ENCODE results near the gene GOLT1A.
A peak's percentile ranks its signal among the peaks of the same experiment; 100 is the strongest.

GOLT1A gene

GRCh38 chr1:204161609-204162493, 51.9 kb downstream of the GOLT1A start:
- DNase-seq (ENCODE audit: low read depth in 2 of 2), result no peak

- no peak for DNase-seq (ENCODE audit: low read depth in 2 of 2)
Measured at GRCh38 chr1:204157962-204158361, 55.8 kb downstream of the GOLT1A start.

GRCh38 chr1:204155881-204156280, 57.9 kb downstream of the GOLT1A start:
- DNase-seq (ENCODE audit: low read depth in 2 of 2), result no peak

- DNase-seq (ENCODE audit: low read depth in 2 of 2), result no peak
Measured at GRCh38 chr1:204154568-204155255, 59.1 kb downstream of the GOLT1A start.

- no peak for DNase-seq (ENCODE audit: low read depth in 2 of 2)
Measured at GRCh38 chr1:204153667-204154066, 60.1 kb downstream of the GOLT1A start.

GRCh38 chr1:204152310-204153044, 61.3 kb downstream of the GOLT1A start:
- DNase-seq (ENCODE audit: low read depth in 2 of 2), result no peak

- DNase-seq (ENCODE audit: low read depth in 2 of 2), result peak; percentile 45 to 46
Measured at GRCh38 chr1:204151552-204152309, 62.1 kb downstream of the GOLT1A start, which contains the start of gene ETNK2. Gene ETNK2 (minus strand): TSS chr1:204152044. CDS start chr1:204151852, 192 bp downstream.

GRCh38 chr1:204150702-204151551, 62.9 kb downstream of the GOLT1A start:
- DNase-seq (ENCODE audit: low read depth in 2 of 2), result no peak

- DNase-seq (ENCODE audit: low read depth in 2 of 2), result no peak
Measured at GRCh38 chr1:204149635-204150565, 63.9 kb downstream of the GOLT1A start.

- no peak for DNase-seq (ENCODE audit: low read depth in 2 of 2)
Measured at GRCh38 chr1:204149107-204149506, 64.7 kb downstream of the GOLT1A start.

All from stimulated activated CD8-positive, alpha-beta memory T cell treated with anti-CD3 and anti-CD28 coated beads, Interleukin-15, amount 100 ng/mL, for 4 hours (primary cell).